Measurements from ENCODE around the gene MRPL33. TPM values are rescaled to one million over a fixed set of nuclear protein-coding genes. Genes with fewer than 3 reads are reported as not detected.

MRPL33 gene
- total and polyA plus RNA-seq, 2 of the 13 experiments (the other 11 are each of a cell fraction or from before 2014, with no cell fraction given), result 69.7 to 218 TPM

- TF ChIP-seq, protein P1, sequence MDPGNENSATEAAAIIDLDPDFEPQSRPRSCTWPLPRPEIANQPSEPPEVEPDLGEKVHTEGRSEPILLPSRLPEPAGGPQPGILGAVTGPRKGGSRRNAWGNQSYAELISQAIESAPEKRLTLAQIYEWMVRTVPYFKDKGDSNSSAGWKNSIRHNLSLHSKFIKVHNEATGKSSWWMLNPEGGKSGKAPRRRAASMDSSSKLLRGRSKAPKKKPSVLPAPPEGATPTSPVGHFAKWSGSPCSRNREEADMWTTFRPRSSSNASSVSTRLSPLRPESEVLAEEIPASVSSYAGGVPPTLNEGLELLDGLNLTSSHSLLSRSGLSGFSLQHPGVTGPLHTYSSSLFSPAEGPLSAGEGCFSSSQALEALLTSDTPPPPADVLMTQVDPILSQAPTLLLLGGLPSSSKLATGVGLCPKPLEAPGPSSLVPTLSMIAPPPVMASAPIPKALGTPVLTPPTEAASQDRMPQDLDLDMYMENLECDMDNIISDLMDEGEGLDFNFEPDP (CRISPR knock-in tag; conservative IDR thresholded peaks at IDR 0.05), result 0 out of 2 replicates have a peak, but pooled peaks have one; percentile 74
- peak; percentile 76; the same call in 1 of the 2 replicates for TF ChIP-seq HMG20A (CRISPR knock-in tag; IDR thresholded peaks at IDR 0.05; ENCODE audit: borderline replicate concordance)
- TF ChIP-seq, protein P2, sequence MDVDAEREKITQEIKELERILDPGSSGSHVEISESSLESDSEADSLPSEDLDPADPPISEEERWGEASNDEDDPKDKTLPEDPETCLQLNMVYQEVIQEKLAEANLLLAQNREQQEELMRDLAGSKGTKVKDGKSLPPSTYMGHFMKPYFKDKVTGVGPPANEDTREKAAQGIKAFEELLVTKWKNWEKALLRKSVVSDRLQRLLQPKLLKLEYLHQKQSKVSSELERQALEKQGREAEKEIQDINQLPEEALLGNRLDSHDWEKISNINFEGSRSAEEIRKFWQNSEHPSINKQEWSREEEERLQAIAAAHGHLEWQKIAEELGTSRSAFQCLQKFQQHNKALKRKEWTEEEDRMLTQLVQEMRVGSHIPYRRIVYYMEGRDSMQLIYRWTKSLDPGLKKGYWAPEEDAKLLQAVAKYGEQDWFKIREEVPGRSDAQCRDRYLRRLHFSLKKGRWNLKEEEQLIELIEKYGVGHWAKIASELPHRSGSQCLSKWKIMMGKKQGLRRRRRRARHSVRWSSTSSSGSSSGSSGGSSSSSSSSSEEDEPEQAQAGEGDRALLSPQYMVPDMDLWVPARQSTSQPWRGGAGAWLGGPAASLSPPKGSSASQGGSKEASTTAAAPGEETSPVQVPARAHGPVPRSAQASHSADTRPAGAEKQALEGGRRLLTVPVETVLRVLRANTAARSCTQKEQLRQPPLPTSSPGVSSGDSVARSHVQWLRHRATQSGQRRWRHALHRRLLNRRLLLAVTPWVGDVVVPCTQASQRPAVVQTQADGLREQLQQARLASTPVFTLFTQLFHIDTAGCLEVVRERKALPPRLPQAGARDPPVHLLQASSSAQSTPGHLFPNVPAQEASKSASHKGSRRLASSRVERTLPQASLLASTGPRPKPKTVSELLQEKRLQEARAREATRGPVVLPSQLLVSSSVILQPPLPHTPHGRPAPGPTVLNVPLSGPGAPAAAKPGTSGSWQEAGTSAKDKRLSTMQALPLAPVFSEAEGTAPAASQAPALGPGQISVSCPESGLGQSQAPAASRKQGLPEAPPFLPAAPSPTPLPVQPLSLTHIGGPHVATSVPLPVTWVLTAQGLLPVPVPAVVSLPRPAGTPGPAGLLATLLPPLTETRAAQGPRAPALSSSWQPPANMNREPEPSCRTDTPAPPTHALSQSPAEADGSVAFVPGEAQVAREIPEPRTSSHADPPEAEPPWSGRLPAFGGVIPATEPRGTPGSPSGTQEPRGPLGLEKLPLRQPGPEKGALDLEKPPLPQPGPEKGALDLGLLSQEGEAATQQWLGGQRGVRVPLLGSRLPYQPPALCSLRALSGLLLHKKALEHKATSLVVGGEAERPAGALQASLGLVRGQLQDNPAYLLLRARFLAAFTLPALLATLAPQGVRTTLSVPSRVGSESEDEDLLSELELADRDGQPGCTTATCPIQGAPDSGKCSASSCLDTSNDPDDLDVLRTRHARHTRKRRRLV (CRISPR knock-in tag; IDR thresholded peaks at IDR 0.05), result no peak
- TF ChIP-seq, protein P3, sequence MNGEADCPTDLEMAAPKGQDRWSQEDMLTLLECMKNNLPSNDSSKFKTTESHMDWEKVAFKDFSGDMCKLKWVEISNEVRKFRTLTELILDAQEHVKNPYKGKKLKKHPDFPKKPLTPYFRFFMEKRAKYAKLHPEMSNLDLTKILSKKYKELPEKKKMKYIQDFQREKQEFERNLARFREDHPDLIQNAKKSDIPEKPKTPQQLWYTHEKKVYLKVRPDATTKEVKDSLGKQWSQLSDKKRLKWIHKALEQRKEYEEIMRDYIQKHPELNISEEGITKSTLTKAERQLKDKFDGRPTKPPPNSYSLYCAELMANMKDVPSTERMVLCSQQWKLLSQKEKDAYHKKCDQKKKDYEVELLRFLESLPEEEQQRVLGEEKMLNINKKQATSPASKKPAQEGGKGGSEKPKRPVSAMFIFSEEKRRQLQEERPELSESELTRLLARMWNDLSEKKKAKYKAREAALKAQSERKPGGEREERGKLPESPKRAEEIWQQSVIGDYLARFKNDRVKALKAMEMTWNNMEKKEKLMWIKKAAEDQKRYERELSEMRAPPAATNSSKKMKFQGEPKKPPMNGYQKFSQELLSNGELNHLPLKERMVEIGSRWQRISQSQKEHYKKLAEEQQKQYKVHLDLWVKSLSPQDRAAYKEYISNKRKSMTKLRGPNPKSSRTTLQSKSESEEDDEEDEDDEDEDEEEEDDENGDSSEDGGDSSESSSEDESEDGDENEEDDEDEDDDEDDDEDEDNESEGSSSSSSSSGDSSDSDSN (CRISPR knock-in tag; IDR thresholded peaks at IDR 0.05), result no peak
- TF ChIP-seq, protein P4, sequence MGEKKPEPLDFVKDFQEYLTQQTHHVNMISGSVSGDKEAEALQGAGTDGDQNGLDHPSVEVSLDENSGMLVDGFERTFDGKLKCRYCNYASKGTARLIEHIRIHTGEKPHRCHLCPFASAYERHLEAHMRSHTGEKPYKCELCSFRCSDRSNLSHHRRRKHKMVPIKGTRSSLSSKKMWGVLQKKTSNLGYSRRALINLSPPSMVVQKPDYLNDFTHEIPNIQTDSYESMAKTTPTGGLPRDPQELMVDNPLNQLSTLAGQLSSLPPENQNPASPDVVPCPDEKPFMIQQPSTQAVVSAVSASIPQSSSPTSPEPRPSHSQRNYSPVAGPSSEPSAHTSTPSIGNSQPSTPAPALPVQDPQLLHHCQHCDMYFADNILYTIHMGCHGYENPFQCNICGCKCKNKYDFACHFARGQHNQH (CRISPR knock-in tag; IDR thresholded peaks at IDR 0.05), result no peak; the same call in 1 of the 2 replicates
- no peak for TF ChIP-seq ZNF234 (CRISPR knock-in tag; conservative IDR thresholded peaks at IDR 0.05)
- TF ChIP-seq HOMEZ (CRISPR knock-in tag; IDR thresholded peaks at IDR 0.05; ENCODE audit: low read depth), result peak; percentile 73; the same call in 1 of the 2 replicates
- TF ChIP-seq CBX5 (CRISPR knock-in tag; IDR thresholded peaks at IDR 0.05; ENCODE audit: borderline replicate concordance), result peak; percentile 82; the same call in 1 of the 2 replicates
- no peak for TF ChIP-seq ATF5 (CRISPR knock-in tag; IDR thresholded peaks at IDR 0.05; ENCODE audit: low read depth)
- TF ChIP-seq ZNF660 (CRISPR knock-in tag; IDR thresholded peaks at IDR 0.05; ENCODE audit: borderline replicate concordance, low read depth), result no peak
- TF ChIP-seq NRL (CRISPR knock-in tag; IDR thresholded peaks at IDR 0.05; ENCODE audit: borderline replicate concordance), result no peak
- no peak for TF ChIP-seq ARNT (IDR thresholded peaks at IDR 0.05)
- TF ChIP-seq ZNF34 (CRISPR knock-in tag; IDR thresholded peaks at IDR 0.05; ENCODE audit: borderline replicate concordance), result no peak
- peak; percentile 76 for TF ChIP-seq ZNF230 (CRISPR knock-in tag; IDR thresholded peaks at IDR 0.05)
- no peak for TF ChIP-seq CCAR2 (optimal IDR thresholded peaks at IDR 0.05; ENCODE audit: low read depth, low read length)
Measured at GRCh38 chr2:27738349-27739057, 33.0 kb upstream of the MRPL33 start (continued).
